GM12878 (cell line): ENCODE measurements around the gene GRB10. TPM values are rescaled to one million over a fixed set of nuclear protein-coding genes. Genes with fewer than 3 reads are reported as not detected.

Experiments used
- ATAC-seq: fragments of 200-7000 bp; cut with Tn5 transposase; 3 replicates; pipeline ENCODE4 v1.9.1; 2020; ENCODE audit warnings: mild to moderate bottlenecking, moderate library complexity
- BruUV-seq: library from RNA; stranded (reverse); fragments of 400-500 nt; replicated peaks from 2 replicates; lab custom pipeline; 2021; lab: Mats Ljungman, UMichigan
- CTCF ChIA-PET: fragments of 300-600 bp; sonication (Branson Sonifier 250); formaldehyde crosslinking; extraction: SDS; loops from one replicate; lab custom pipeline; 2021; ENCODE audit warnings: inconsistent platforms; lab: Yijun Ruan, JAX
- POLR2A ChIA-PET: fragments of 350-600 bp; formaldehyde crosslinking; extraction: SDS; loops from one replicate; lab custom pipeline; 2021; ENCODE audit warnings: inconsistent platforms; lab: Charles Lee
- RAD21 ChIA-PET: fragments of 300-600 bp; sonication (Branson Sonifier 250); formaldehyde crosslinking; loops from one replicate; lab custom pipeline; 2023; ENCODE audit warnings: antibody characterized with exemption; ENCODE audit not compliant: unreplicated experiment; lab: Charles Lee
- SMC1A ChIA-PET: fragments of 300-600 bp; sonication (Branson Sonifier 250); formaldehyde crosslinking; loops from one replicate; lab custom pipeline; 2023; ENCODE audit not compliant: unreplicated experiment, uncharacterized antibody; lab: Charles Lee
- DNase-seq: peaks from one replicate; pipeline ENCODE4 v3.0.0-alpha.2; 2011; ENCODE audit warnings: low read depth, low spot score
- FAIRE-seq: peaks from 3 replicates; lab custom pipeline; 2011; peaks lifted over from hg19 to GRCh38; lab: Jason Lieb, UNC
- H2AFZ ChIP-seq: 2 replicates; pipeline ENCODE4 v1.6.0; 2011; ENCODE audit warnings: low read depth, low read length, control low read depth; ENCODE audit not compliant: control insufficient read depth
- H3K27ac ChIP-seq: 2 replicates; pipeline ENCODE4 v1.5.1; 2011; ENCODE audit warnings: control low read depth; ENCODE audit not compliant: control insufficient read depth, insufficient read depth
- H3K27me3 ChIP-seq, 2 experiments: replicated peaks in 1 of 2; 2 replicates each; pipeline versions ENCODE4 v1.6.0 to v1.6.1; 2011; ENCODE audit warnings: low read length in 1 of 2; ENCODE audit not compliant: control insufficient read depth in 2 of 2, insufficient read depth in 2 of 2
- H3K36me3 ChIP-seq, 2 experiments: 2 replicates each; pipeline ENCODE4 v1.5.1; 2011; ENCODE audit warnings: low read length in 1 of 2; ENCODE audit not compliant: control insufficient read depth in 2 of 2, insufficient read depth in 2 of 2
- H3K4me1 ChIP-seq: 2 replicates; pipeline ENCODE4 v1.6.1; 2011; ENCODE audit warnings: mild to moderate bottlenecking, low read length, moderate library complexity, mixed read lengths; ENCODE audit not compliant: control insufficient read depth, insufficient read depth
- H3K4me2 ChIP-seq: 2 replicates; pipeline ENCODE4 v1.6.0; 2011; ENCODE audit warnings: control low read depth; ENCODE audit not compliant: control insufficient read depth, insufficient read depth
- H3K4me3 ChIP-seq: fragments of 200-600 bp; sonication (generic); 2 replicates; pipeline ENCODE4 v1.5.1; 2016
- H3K79me2 ChIP-seq: 2 replicates; pipeline ENCODE4 v1.6.0; 2011; ENCODE audit warnings: low read length; ENCODE audit not compliant: control insufficient read depth, insufficient read depth
- H3K9ac ChIP-seq: 2 replicates; pipeline ENCODE4 v1.8.0; 2011; ENCODE audit warnings: low read length, control low read depth, mixed read lengths; ENCODE audit not compliant: control insufficient read depth, insufficient read depth
- H3K9me3 ChIP-seq: replicated peaks from 3 replicates; pipeline ENCODE4 v1.5.1; 2011; ENCODE audit warnings: mild to moderate bottlenecking, low read length; ENCODE audit not compliant: control insufficient read depth, insufficient read depth
- H4K20me1 ChIP-seq: 2 replicates; pipeline ENCODE4 v1.6.0; 2011; ENCODE audit not compliant: control insufficient read depth, insufficient read depth
- BHLHE40 ChIP-seq, 2 experiments: fragments of 450-650 bp in 1 of 2; IDR thresholded peaks; 2 replicates each; pipeline ENCODE4 v1.6.1; 2011 to 2017; ENCODE audit warnings: low read depth in 2 of 2, borderline replicate concordance in 1 of 2, improper control_type of control experiment in 1 of 2, low read length in 1 of 2, mild to moderate bottlenecking in 1 of 2
- CBFB ChIP-seq: IDR thresholded peaks from 2 replicates; pipeline ENCODE4 v1.6.1; 2016; ENCODE audit warnings: antibody characterized with exemption, low read depth
- ELK1 ChIP-seq: IDR thresholded peaks from 2 replicates; pipeline ENCODE4 v1.6.1; 2012; ENCODE audit warnings: low read depth, low read length, improper control_type of control experiment
- ETV6 ChIP-seq, 2 experiments: fragments of 450-650 bp in 1 of 2; IDR thresholded peaks in 1 of 2; conservative IDR thresholded peaks in 1 of 2; 2 replicates each; pipeline ENCODE4 v1.6.1; 2014; ENCODE audit warnings: antibody characterized with exemption in 1 of 2, borderline replicate concordance in 1 of 2, low read depth in 1 of 2, mild to moderate bottlenecking in 1 of 2, moderate library complexity in 1 of 2
- HSF1 ChIP-seq: fragments of 150-350 bp; IDR thresholded peaks from 2 replicates; pipeline ENCODE4 v1.6.1; 2014; ENCODE audit warnings: mild to moderate bottlenecking, low read depth, low read length
- IRF5 ChIP-seq: fragments of 450-650 bp; IDR thresholded peaks from 2 replicates; pipeline ENCODE4 v1.6.1; 2017; ENCODE audit warnings: borderline replicate concordance
- KAT2A ChIP-seq: conservative IDR thresholded peaks from 2 replicates; pipeline ENCODE4 v1.6.1; 2011; ENCODE audit warnings: low read depth, low read length; ENCODE audit not compliant: control insufficient read depth
- LARP7 ChIP-seq: fragments of 450-650 bp; IDR thresholded peaks from 2 replicates; pipeline ENCODE4 v1.6.1; 2017; ENCODE audit warnings: mild to moderate bottlenecking
- NFXL1 ChIP-seq: fragments of 450-650 bp; IDR thresholded peaks from 2 replicates; pipeline ENCODE4 v1.6.1; 2017; ENCODE audit warnings: antibody characterized with exemption, mild to moderate bottlenecking, borderline replicate concordance
- PAX5 ChIP-seq: IDR thresholded peaks from 2 replicates; pipeline ENCODE4 v1.6.1; 2011; ENCODE audit warnings: low read depth, low read length, borderline replicate concordance
- PKNOX1 ChIP-seq: fragments of 450-650 bp; IDR thresholded peaks from 2 replicates; pipeline ENCODE4 v1.6.1; 2016; ENCODE audit warnings: mild to moderate bottlenecking
- PRDM15 ChIP-seq: fragments of 450-650 bp; formaldehyde crosslinking; IDR thresholded peaks from 2 replicates; pipeline ENCODE4 v1.4.0; 2020; ENCODE audit warnings: mild to moderate bottlenecking, moderate library complexity
- RB1 ChIP-seq: fragments of 450-650 bp; formaldehyde crosslinking; IDR thresholded peaks from 2 replicates; pipeline ENCODE4 v1.6.1; 2017; ENCODE audit warnings: mild to moderate bottlenecking, borderline replicate concordance
- RELA ChIP-seq: fragments of 450-650 bp; IDR thresholded peaks from 2 replicates; pipeline ENCODE4 v1.8.0; 2014; ENCODE audit warnings: borderline replicate concordance; ENCODE audit not compliant: partially characterized antibody
- WRNIP1 ChIP-seq: IDR thresholded peaks from 2 replicates; pipeline ENCODE4 v1.6.1; 2011; ENCODE audit warnings: low read depth, low read length, improper control_type of control experiment, borderline replicate concordance
- ZZZ3 ChIP-seq: IDR thresholded peaks from 2 replicates; pipeline ENCODE4 v1.6.1; 2011; ENCODE audit warnings: low read depth; ENCODE audit not compliant: control insufficient read depth, insufficient read length
- WGBS: methylation state at CpG from one replicate; pipeline ENCODE4 v1.1.6; 2016; ENCODE audit warnings: low lambda C conversion rate; ENCODE audit not compliant: insufficient replicate concordance, insufficient coverage; ENCODE audit errors: missing lambda C conversion rate; 5-methylcytosine and 5-hydroxymethylcytosine counted together
- in situ Hi-C: fragments of 300-500 bp; cut with MboI; formaldehyde crosslinking; loops from 9 replicates; pipeline ENCODE4 v1.14.3; 2018; ENCODE audit warnings: mixed read lengths
- intact Hi-C: fragments of 100-400 bp; cut with micrococcal nuclease; formaldehyde crosslinking; loops from one replicate; pipeline ENCODE4 v1.14.2; 2022; ENCODE audit not compliant: unreplicated experiment
- polyA plus RNA-seq, 11 experiments: library from polyadenylated mRNA; depleted of rRNA in 4 of 11; unstranded in 6 of 11; stranded (reverse) in 5 of 11; fragments of >200 nt; fragmentation: Nextera tagmentation in 4 of 11; fragmentation: Illumina TruSeq in 1 of 11; extraction: Ambion mirVana in 4 of 11; extraction: Trizol in 1 of 11; gene quantifications; 1 replicate in 1 of 11; 2 replicates in 10 of 11; pipeline versions ENCODE4 v1.2.1 to v1.2.3, GENCODE V29; 2011 to 2016; ENCODE audit warnings: inconsistent platforms in 2 of 11, missing spikeins in 2 of 11, low read depth in 1 of 11
- total RNA-seq, 4 experiments: library from RNA; depleted of rRNA in 3 of 4; stranded (reverse); fragments of >200 nt in 3 of 4; fragmentation: Illumina TruSeq in 1 of 4; extraction: Trizol in 1 of 4; gene quantifications; 2 replicates each; pipeline versions ENCODE4 v1.2.1 to v1.2.3, GENCODE V29; 2013 to 2021

GRB10 gene
- total and polyA plus RNA-seq, 10 of the 15 experiments (the other 5 are each of a cell fraction or from before 2014, with no cell fraction given), result 0.04 to 0.33 TPM; not detected in 8

GRCh38 chr7:50783303-50783702 lies 607 bp upstream of the GRB10 start:
- ChIA-PET CTCF (no interaction called here), POLR2A (no interaction called here), RAD21 (no interaction called here), SMC1A (no interaction called here)
- Histone ChIP-seq H3K9ac (no peak overlapping the region), H3K4me2 (no peak overlapping the region), H2AFZ (no peak overlapping the region), H3K79me2 (no peaks in the 10 kb centered on the region), H3K36me3 (no peaks in the 10 kb centered on the region), H4K20me1 (no peaks in the 10 kb centered on the region), H3K27me3 (peaks cover 0 to 3% of the 10 kb centered on the region in 2 experiments; a peak in 2 of 4 replicates), H3K4me3 (no peak overlapping the region), H3K9me3 (no peaks in the 10 kb centered on the region; the same call in 2 of the 3 replicates), H3K4me1 (no peaks in the 10 kb centered on the region), H3K27ac (no peak overlapping the region)
- TF ChIP-seq ELK1 (no peak), LARP7 (no peak), BHLHE40 (IDR thresholded peaks at IDR 0.05; ENCODE audit: borderline replicate concordance in 1 of 2, low read depth in 2 of 2, low read length in 1 of 2) (no peak), RB1 (no peak), CBFB (no peak), IRF5 (no peak), PRDM15 (no peak), NFXL1 (no peak), PKNOX1 (no peak), HSF1 (no peak), ZZZ3 (no peak), RELA (no peak), PAX5 (no peak), KAT2A (no peak), ETV6 (conservative IDR thresholded peaks at IDR 0.05 in 1 of 2, IDR thresholded peaks at IDR 0.05 in 1 of 2; ENCODE audit: borderline replicate concordance in 1 of 2, low read depth in 1 of 2) (no peak), WRNIP1 (no peak)
- DNase-seq (no peak), FAIRE-seq (no peak), ATAC-seq (no peak)
- BruUV-seq, result no TSS peak
- WGBS, result 39% methylated on average over 7 of the region's 7 CpGs
- intact Hi-C loops (no loop called here), in situ Hi-C loops (no loop called here)
